Fibroblast of skin of right biceps (primary cell): ENCODE data around the gene DCAKD.

Experiments
- DNase-seq: peaks from one replicate; pipeline ENCODE4 v3.0.0-alpha.2; 2013

Gene DCAKD

GRCh38 chr17:45051060-45051719 lies at the start of gene DCAKD:
Gene DCAKD (minus strand): TSS chr17:45051632. CDS start chr17:45034885, 16,747 bp downstream.
- DNase-seq: peak; percentile 98

- peak; percentile 73 for DNase-seq
Observed at GRCh38 chr17:45098869-45099616, 47.6 kb upstream of the DCAKD start.

- DNase-seq: no peak
Observed at GRCh38 chr17:45098081-45098868, 46.8 kb upstream of the DCAKD start.

- DNase-seq: no peak
Observed at GRCh38 chr17:45096926-45097325, 45.5 kb upstream of the DCAKD start.

- peak; percentile 38 for DNase-seq
Observed at GRCh38 chr17:45096141-45096540, 44.7 kb upstream of the DCAKD start.

GRCh38 chr17:45093444-45094110 lies 42.1 kb upstream of the DCAKD start:
- no peak for DNase-seq

GRCh38 chr17:45092911-45093430 lies 41.5 kb upstream of the DCAKD start:
- peak; percentile 98 for DNase-seq

GRCh38 chr17:45091778-45092425 lies 40.5 kb upstream of the DCAKD start:
- DNase-seq: peak; percentile 31

- no peak for DNase-seq
Observed at GRCh38 chr17:45090711-45091110, 39.3 kb upstream of the DCAKD start.

GRCh38 chr17:45088741-45089140 lies 37.3 kb upstream of the DCAKD start:
- DNase-seq: no peak

- DNase-seq: no peak
Observed at GRCh38 chr17:45087978-45088377, 36.5 kb upstream of the DCAKD start.

- DNase-seq: peak; percentile 50
Observed at GRCh38 chr17:45087504-45087975, 36.1 kb upstream of the DCAKD start.

- no peak for DNase-seq
Observed at GRCh38 chr17:45086865-45087503, 35.6 kb upstream of the DCAKD start.

- no peak for DNase-seq
Observed at GRCh38 chr17:45086391-45086790, 35.0 kb upstream of the DCAKD start.

- DNase-seq: no peak
Observed at GRCh38 chr17:45081047-45081703, 29.7 kb upstream of the DCAKD start.

- DNase-seq: no peak
Observed at GRCh38 chr17:45077643-45078042, 26.2 kb upstream of the DCAKD start.

GRCh38 chr17:45073414-45074070 lies 22.1 kb upstream of the DCAKD start:
- peak; percentile 95 for DNase-seq

- DNase-seq: no peak
Observed at GRCh38 chr17:45070809-45071208, 19.4 kb upstream of the DCAKD start.

GRCh38 chr17:45070001-45070400 lies 18.6 kb upstream of the DCAKD start:
- no peak for DNase-seq

- DNase-seq: no peak
Observed at GRCh38 chr17:45067637-45068036, 16.2 kb upstream of the DCAKD start.
